Measurements from ENCODE around the gene NEAT1.

The NEAT1 gene

GRCh38 chr11:65422633-65423515 is at the start of gene NEAT1:
TSS of gene NEAT1 (plus strand) at chr11:65422798.
- DNase-seq (ENCODE audit: insufficient read length, low spot score) (no peak), FAIRE-seq (no peak)
- no peak for TF ChIP-seq CTCF (IDR thresholded peaks at IDR 0.05; ENCODE audit: insufficient read depth, missing control alignments)

GRCh38 chr11:65373839-65374580 is 48.6 kb upstream of the NEAT1 start:
- TF ChIP-seq CTCF (IDR thresholded peaks at IDR 0.05; ENCODE audit: insufficient read depth, missing control alignments), result no peak
- FAIRE-seq, result no peak

GRCh38 chr11:65375012-65375411 is 47.6 kb upstream of the NEAT1 start:
- FAIRE-seq (no peak), DNase-seq (ENCODE audit: insufficient read length, low spot score) (no peak)
- no peak for TF ChIP-seq CTCF (IDR thresholded peaks at IDR 0.05; ENCODE audit: insufficient read depth, missing control alignments)

More at GRCh38 chr11:65373839-65374580, 48.6 kb upstream of the NEAT1 start:
- no peak for DNase-seq (ENCODE audit: insufficient read length, low spot score)

- no peak for TF ChIP-seq CTCF (IDR thresholded peaks at IDR 0.05; ENCODE audit: insufficient read depth, missing control alignments)
- no peak for FAIRE-seq
- DNase-seq (ENCODE audit: insufficient read length, low spot score), result no peak
These were observed 46.4 kb upstream of the NEAT1 start for GRCh38 chr11:65376138-65376713.

- no peak for FAIRE-seq
- DNase-seq (ENCODE audit: insufficient read length, low spot score), result no peak
- TF ChIP-seq CTCF (IDR thresholded peaks at IDR 0.05; ENCODE audit: insufficient read depth, missing control alignments), result no peak
These were observed 45.6 kb upstream of the NEAT1 start for GRCh38 chr11:65377036-65377435.

- DNase-seq (ENCODE audit: insufficient read length, low spot score), result no peak
- TF ChIP-seq CTCF (IDR thresholded peaks at IDR 0.05; ENCODE audit: insufficient read depth, missing control alignments), result no peak
- no peak for FAIRE-seq
These were observed 44.8 kb upstream of the NEAT1 start for GRCh38 chr11:65377777-65378176.
